Skin epidermis (tissue), 12 donors: ENCODE measurements around the gene PHF12.
"Not testable (repeated sequence)": the region's sequence is repeated elsewhere in the genome, so short reads cannot be mapped to it uniquely, and the experiment has no call there.

Experiments used
- H3K27ac ChIP-seq, 21 experiments: fragments of 200-600 bp; sonication (generic) in 11 of 21; one replicate each; pipeline ENCODE4 v1.5.0; 2020; ENCODE audit warnings: mild to moderate bottlenecking in 3 of 21, inconsistent platforms in 2 of 21, moderate library complexity in 2 of 21
- H3K4me3 ChIP-seq, 7 experiments: fragments of 200-600 bp; sonication (generic) in 2 of 7; one replicate each; pipeline ENCODE4 v1.5.0; 2020; ENCODE audit warnings: inconsistent platforms in 2 of 7, mild to moderate bottlenecking in 2 of 7, moderate library complexity in 1 of 7

PHF12 gene

DNA sequence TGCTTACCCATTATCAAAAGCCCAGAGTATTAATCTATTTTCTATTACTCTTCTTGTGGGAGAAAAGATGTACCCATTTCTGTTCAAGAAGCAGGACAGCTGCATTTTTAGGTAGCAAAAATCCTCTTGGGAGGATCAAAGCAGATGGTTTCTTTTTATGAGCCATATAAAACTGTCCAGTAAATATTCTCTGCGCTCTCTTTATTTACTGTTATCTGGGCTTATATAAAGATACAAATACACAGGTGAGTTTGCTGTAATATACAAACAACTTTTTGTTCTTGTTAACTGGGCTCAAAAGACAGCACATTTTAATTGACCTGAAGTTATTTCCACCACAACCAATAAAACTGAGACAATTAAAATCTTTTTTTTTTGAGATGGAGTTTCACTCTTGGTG lies 10.1 kb downstream of the PHF12 start:
- no peak overlapping the region for H3K27ac ChIP-seq
- H3K4me3 ChIP-seq: no peak overlapping the region

DNA sequence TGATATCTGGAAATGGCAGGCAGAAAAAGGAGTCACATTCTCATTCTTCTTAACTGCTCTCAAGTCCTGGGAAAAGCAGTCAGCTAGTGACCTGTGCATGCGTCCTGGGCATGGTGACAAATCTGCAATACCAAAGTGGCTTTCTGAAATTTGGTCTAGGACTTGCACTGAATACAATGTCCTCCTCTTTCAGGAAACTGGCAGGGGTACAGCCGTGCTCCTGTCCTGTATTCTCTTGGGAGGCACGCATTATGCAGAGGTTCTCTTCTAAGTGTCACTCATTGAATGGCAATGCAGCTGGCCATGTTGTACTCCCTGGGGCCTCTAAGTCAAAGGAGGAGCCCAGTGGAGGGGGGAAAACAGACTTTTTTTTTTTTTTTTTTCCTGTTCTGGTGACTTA lies 10.6 kb downstream of the PHF12 start:
- H3K27ac ChIP-seq: no peak overlapping the region
- no peak overlapping the region for H3K4me3 ChIP-seq

DNA sequence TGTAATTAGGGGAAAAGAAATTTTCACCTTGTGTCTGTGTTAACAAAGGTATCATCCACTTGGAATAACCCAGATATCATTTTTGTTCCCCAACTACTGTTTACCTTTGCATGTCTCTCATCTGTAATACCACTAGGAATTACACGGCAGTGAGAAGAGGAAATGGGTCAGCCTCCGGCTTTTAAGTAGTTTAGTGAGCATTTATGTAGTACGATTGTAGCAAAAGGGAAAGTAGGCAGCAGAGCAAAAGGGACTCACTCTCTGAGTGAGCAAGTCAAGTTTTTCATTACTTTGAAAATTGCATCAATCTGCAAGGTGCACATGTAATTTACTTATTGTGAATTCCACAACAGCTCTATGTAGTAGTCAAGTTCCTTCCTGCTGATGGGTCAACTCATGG lies 11.2 kb downstream of the PHF12 start:
- no peak overlapping the region for H3K4me3 ChIP-seq

DNA sequence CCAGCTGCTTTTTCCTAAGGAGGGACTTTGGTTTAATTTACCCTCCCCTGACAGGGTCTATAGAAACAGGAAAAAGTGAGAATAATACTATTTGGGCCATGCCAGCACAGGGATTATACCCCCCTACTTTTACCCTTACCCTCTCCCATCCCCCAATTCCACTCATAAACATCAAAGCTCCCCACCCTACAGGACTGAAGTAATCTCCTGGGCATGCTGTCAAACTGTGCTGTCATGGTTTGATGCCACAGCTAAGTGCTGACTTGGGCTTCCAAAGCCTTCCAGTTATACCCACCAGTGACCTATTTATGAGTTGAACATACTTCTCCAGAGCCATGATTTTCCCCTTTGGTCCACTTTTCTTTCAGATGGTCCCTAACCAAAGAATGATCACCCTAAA lies 12.8 kb downstream of the PHF12 start:
- Histone ChIP-seq H3K4me3 (no peak overlapping the region), H3K27ac (peak overlapping the region in 2 of 21 experiments; percentile 30 to 47)

More for the DNA sequence above, 11.2 kb downstream of the PHF12 start:
- no peak overlapping the region for H3K27ac ChIP-seq

DNA sequence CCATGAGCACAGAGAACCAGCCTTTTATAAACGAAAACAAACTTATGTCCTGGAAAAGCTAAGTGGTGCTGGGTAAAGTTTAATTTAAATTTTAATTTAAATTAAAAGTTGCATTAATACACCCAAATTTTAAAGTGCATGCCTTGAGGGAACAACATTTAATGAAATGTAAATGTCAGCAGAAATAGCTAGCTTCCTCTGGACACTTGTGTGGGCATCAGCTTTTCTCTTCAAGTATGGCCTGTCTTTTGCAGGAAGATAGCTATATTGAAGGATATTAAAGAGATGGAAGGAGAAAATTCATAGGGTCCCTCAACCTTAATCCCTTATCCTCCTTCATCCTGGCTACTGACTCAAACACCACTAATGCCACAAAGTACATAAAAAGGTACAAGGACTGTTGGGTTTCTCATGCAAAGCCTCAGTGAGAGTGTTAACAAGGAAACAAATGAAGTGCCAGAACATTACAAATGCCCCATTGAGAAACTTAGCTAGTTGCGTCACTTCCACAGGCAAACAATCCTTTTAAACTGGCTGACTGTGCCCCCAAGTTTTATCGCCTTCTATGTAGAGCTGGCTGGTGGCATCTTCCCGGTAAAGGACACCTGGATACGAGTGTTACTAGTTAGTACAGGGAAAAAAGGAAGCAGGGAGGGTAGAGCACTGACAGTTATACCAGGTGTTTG lies 14.1 kb downstream of the PHF12 start:
- peak overlapping the region in 5 of 21 experiments; percentile 2 to 53 (median 8) for H3K27ac ChIP-seq
- H3K4me3 ChIP-seq: no peak overlapping the region

DNA sequence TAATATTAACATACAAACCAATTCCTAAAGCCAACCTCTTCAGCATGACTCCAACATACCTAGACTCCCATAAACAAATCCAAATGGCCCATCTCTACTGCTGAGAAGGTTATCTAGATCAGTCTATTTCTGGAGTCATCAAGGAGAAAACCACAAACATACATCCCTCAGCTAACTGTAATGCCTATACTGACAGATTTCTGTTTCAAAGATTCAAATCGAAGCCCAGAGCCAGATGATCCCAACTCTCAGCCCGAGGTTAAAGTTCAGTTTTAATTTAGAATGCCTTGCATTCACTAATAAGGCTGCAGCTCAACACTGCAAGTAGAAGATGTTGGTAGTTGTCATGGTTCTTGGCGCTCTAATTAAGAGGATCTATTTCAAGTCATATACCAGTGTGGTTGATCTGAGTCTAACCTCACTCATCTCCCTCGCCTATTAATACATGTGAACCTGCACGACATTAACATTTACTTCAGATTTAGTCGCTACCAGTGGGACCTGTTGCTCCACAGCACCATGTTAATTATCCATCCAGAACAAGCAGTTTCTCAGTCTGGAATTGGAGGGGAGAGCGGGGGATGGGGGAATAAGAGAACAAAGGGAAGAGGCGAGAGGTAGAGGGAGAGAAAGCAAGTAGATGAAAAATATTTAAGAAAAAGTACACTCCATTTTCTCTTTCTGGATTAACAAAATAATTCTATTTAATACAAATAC lies 15.4 kb downstream of the PHF12 start:
- peak overlapping the region in 1 of 21 experiments; percentile 8 for H3K27ac ChIP-seq
- H3K4me3 ChIP-seq: no peak overlapping the region

DNA sequence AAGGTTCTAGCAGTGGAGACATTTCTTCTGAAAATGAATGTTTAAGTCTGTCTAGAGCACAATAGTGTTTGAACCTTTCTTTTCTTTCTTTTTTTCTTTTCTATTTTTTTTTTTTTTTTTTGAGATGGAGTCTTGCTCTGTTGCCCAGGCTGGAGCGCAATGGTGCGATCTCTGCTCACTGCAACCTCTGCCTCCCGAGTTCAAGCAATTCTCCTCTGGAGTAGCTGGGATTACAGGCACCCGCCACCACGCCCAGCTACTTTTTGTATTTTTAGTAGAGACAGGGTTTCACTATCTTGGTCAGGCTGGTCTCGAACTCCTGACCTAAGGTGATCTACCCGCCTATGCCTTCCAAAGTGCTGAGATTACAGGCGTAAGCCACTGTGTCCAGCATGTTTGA lies 16.8 kb downstream of the PHF12 start:
- H3K27ac ChIP-seq, H3K4me3 ChIP-seq: not testable (repeated sequence)

DNA sequence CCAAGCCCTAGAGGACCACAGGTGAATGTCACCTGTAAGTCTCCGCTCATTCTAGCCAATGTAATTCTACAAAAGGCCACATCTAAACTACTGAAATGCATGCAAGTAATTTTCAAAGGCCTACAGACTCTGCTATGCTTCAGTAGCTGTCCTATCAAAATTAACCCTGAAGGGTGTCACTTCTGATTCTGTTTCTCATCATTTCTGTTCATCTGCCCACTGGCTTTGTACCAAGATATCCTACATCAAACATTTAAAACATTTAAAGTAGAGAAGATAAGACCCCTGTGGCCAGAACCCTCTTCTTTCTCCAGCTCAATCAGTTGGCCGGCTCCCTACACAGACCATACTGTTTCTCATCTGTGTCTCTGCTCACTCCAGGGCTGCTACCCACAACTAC lies 21.5 kb downstream of the PHF12 start:
- no peak overlapping the region for H3K27ac ChIP-seq
- no peak overlapping the region for H3K4me3 ChIP-seq

DNA sequence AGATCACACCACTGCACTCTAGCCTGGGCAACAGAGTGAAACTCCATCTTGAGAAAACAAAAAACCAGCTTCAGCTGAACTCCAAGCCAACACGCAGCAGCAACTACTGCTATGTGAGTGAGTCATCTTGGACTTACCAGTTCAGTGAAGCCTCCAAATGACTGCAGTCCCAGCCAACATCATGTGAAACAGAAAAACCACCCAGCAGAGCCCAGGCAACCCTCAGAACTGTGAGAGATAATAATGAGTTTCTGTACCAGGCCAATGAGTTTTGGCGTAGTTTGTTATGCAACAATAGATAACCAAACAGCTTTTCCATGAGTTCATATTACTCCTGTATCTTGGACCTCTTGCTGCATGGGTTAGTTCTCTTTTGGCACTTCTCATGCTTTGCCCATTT lies 23.3 kb downstream of the PHF12 start:
- Histone ChIP-seq H3K27ac (peak overlapping the region in 2 of 21 experiments; percentile 64 to 78), H3K4me3 (no peak overlapping the region)

DNA sequence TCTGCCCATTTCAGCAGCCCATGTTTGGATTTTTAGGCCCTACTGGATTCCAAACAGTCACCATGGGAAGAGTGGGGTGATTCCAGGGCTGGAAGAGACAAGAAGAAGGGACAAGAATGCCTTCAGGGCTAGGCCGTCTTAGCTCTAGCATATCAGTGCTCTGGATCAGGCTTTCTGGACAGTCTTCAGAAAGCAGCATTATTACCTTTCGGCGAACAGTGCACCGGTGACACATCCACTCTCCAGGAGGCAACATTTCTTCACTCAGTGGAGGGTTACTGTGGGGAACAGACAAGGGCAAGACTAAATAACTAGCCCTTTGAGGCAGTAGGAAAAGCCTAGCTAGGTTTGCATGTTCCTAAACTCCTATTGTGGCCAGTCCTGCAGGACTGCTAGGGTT lies 24.5 kb downstream of the PHF12 start:
- H3K27ac ChIP-seq: peak overlapping the region in 17 of 21 experiments; percentile 24 to 83 (median 64)
- H3K4me3 ChIP-seq: no peak overlapping the region

DNA sequence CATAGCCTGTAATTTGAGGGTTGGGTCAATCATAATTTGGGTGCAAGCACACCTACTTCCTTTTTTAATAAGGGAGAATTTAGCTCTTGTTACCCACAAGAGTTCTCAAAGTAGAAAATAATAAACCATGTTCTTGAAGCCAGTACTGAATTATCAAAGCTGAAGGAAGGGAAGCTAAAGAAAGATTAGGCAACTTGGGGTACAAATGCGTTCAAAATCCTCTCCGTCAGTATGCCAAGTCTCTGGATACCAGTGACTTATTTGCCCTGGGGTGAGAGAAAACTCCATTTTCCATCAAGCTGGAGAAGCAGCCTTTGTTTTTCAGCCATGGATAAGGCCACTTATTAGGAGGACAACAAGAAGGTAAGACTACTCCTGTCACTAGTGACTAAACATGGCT lies 25.0 kb downstream of the PHF12 start:
- Histone ChIP-seq H3K27ac (peak overlapping the region in 16 of 21 experiments; percentile 31 to 83 (median 64)), H3K4me3 (no peak overlapping the region)

DNA sequence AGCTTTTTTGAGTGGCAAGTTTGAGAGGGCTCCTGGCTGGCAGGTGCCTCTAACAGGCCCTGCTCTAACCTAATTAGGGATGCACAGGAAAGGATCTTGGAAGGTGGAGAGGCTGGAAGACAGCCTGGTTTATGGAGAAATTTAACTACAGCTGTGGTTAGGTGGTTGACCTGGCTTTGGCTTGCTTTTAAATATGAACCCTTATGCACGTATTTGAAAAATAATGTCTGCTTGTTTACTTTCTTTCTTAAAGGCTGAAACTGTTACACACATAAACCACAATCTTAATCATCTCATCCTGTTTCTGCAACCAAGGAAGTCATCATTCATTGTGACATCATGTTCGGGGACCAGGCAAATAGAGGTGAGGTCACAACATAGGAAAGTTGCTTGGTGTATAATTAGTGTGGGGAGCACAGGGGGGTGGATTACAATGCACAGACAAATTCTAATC lies 25.4 kb downstream of the PHF12 start:
- no peak overlapping the region for H3K4me3 ChIP-seq
- peak overlapping the region in 15 of 21 experiments; percentile 20 to 83 (median 62) for H3K27ac ChIP-seq

DNA sequence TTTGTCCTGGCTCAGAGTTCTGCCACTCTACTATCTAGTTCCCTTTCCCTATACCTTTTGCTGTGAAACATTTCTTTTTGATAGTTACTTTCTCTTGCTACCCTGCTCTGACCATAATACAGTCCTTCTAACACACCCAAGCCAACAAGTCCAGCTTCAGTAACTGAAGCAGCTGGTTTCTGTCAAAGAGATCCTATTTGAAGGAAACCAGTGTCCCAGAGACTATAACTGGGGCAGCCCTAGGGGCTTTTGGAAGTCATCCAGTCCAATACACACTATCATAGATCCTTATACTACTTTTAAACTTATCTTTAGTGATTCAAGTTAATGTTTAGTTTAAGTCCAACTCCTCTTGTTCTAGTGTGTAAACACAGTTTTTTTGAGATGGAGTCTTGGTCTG lies 31.1 kb downstream of the PHF12 start:
- no peak overlapping the region for H3K4me3 ChIP-seq

DNA sequence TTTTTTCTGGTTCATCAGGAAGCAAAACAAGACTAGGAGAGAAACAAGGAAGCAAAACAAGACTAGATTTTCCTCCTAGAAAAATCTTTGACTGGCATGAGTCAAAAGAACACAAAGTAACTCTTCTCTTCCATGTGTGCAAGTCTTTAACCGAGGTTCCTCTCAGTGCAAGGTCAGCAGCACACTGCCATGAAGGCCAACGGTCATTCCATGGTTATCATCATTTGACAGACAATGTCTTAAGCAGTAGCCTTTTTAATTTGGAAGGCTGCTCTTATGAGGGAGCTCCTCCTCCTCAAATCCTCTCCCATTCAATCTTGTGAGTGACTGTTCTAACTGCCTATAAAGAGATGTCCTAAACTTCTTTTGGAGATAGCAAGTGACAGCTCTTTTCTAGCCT lies 33.0 kb downstream of the PHF12 start:
- Histone ChIP-seq H3K4me3 (no peak overlapping the region), H3K27ac (peak overlapping the region in 1 of 21 experiments; percentile 10)

More for the DNA sequence above, 31.1 kb downstream of the PHF12 start:
- H3K27ac ChIP-seq: no peak overlapping the region

DNA sequence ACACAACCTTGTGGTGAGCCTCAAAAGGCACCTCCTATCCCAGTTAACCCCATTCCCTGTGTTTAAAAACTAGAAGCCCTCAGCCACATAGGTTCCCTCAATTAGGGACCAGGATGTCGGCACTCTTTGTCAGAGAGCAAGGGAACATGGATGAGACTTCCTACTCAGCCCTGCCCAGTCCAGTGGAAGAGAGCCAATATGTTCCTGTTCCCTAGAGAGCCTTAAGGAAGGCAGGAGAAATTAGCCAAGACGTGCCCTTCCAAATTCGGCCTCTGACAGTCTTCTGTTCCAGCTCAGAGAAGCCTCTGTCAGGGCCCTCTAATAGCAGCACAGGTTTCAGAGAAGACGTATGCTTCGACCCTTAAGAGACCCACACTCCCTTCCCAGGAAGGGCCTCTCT lies 33.9 kb downstream of the PHF12 start:
- H3K4me3 ChIP-seq: no peak overlapping the region
- H3K27ac ChIP-seq: peak overlapping the region in 3 of 21 experiments; percentile 4 to 25 (median 16)

DNA sequence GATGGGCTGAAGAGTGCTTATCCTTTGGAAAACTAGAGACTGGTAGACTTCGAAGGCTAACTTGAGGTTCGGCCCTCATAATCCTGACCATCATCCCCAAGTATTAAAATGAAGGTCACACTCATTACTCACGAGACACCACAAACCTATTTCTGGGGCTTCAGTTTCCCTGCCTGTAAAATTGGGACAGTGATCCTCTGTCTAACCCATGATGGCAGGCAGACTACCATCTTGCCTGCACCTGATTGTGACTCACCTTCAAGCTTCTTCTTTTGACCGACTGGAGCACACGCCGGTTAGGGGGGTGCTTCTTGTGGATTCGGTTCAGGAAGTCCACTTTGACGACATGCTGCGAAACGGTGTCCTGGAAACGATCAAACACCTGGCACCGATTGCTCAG lies 34.3 kb downstream of the PHF12 start:
- H3K27ac ChIP-seq: peak overlapping the region in 3 of 21 experiments; percentile 4 to 25 (median 16)

DNA sequence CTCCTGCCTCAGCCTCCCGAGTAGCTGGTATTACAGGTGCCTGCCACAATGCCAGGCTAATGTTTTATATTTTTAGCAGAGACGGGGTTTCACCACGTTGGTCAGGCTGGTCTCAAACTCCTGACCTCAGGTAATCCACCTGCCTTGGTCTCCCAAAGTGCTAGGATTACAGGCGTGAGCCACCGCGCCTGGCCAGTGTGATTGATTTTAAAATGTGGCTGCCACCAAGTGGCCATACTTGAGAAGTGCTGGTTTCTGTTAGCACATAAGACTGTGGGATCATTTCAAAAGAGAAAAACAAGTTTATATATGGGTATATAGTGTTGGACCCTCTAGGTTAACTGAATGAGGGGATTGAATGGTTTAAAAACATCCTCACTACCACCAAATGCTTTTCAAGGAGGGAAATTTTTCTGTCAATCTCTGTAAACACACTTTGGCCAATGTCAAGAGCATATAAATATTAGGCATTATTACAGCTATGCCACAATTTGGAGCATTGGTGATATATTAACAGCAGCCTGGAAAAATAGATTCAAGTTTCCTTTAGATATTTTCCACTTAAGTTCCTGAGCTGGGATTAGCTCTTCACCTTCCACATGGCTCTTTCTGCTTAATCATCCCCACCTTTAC lies 34.9 kb downstream of the PHF12 start:
- Histone ChIP-seq H3K4me3 (no peak overlapping the region), H3K27ac (no peak overlapping the region)

More for the DNA sequence above, 34.3 kb downstream of the PHF12 start:
- H3K4me3 ChIP-seq: no peak overlapping the region

DNA sequence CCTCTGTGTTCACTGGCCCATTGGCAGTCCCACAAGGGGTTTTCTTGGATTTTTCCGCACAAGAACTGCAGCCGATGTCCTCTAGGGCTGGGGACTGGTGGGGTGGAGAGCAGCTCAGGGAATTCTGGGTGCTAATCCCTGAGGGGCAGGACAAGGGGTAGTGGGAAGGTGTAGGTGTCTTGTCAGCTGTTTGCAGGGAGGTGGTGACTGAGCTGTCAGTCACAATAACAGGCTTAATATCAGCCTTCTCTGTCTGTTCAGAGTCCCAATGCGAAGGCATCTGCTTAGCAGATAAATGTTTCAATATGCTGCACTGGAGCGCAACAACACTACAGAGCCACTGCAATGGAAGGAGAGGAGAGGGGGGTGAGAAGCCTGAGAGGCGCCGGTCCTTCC lies 38.4 kb downstream of the PHF12 start:
- H3K4me3 ChIP-seq: no peak overlapping the region
- H3K27ac ChIP-seq: peak overlapping the region in 2 of 21 experiments; percentile 5 to 13

DNA sequence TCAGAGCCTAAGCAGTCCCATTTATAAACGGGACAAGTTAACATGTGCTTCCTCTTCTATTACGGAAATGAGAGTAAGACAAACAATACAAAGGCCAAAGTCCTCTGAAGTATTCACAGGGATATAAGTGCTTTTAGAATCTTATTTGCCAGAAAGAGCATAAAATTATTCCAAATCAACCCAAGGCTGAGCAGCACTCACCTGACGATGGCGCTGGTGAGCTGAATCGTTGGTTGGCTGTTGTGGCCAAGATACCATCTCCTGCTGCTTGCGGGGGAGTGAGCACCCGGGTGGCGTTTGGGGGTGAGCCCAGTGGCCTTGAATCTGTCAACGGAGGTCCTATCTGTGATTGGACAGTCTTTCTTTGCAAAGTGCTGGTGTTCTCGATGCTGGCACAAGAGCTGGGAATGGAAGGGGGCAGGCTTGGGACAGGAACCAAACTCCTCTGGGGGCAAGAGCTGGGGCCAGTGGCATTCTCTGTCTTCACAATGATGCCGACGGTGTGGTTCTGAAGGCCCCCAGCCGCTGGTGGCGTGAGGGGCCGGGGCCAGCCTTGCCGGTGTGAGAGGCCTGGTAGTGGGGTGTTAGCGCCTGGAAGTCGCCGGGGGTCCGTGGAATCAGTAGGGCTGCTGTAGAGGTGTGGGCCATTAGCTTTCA lies 38.9 kb downstream of the PHF12 start:
- Histone ChIP-seq H3K27ac (peak overlapping the region in 2 of 21 experiments; percentile 5 to 13), H3K4me3 (no peak overlapping the region)

DNA sequence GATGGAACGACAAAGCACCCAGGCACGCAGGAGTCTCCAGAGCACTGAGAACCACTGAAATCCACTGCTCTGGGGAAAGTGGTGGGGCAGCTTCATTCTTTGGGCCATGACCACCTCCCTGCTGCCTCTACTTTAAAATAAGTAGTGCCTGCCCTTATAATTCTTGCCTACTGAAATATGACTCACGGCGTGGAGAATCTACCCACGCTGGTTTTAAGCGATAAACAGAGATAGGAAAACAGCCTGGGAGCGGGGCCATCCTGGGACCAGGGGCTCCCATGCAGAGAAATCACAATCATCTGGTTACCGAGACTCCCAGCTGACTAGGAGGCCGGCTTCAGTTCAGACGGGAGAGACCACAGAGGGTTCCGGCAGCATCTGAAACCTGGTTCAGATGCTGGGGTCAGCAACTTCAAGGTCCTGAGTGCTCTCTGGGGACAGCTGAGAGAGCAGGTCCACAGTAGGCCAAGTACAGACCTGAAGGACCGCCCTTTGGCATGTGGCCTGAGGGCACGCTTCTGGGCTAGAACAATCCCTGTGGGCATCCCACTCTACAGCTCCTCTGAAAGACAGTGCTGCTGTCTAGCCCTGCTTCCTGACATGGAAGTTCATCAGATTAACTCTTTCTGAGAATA lies 39.8 kb downstream of the PHF12 start:
- H3K27ac ChIP-seq: peak overlapping the region in 1 of 21 experiments; percentile 65
- H3K4me3 ChIP-seq: no peak overlapping the region
